ENCODE results near the gene RALGAPA2. TPM values are rescaled to one million over a fixed set of nuclear protein-coding genes. Genes with fewer than 3 reads are reported as not detected.

The RALGAPA2 gene
- total and polyA plus RNA-seq, 2 donors (not counting 1 experiment from before 2014, with no cell fraction given): 1.2 to 7.6 TPM

GRCh38 chr20:20548527-20549266 lies 163.7 kb downstream of the RALGAPA2 start:
- no peaks in the 10 kb centered on the region for H3K79me2 ChIP-seq (ENCODE audit: control insufficient read depth, insufficient read depth, low read length)
- H3K4me2 ChIP-seq (ENCODE audit: extremely low read depth, insufficient read depth, low read length): no peak overlapping the region
- no peak for DNase-seq (ENCODE audit: low read depth in 2 of 2)
- H3K9me3 ChIP-seq (ENCODE audit: control insufficient read depth, insufficient read depth, low read depth, low read length): no peaks in the 10 kb centered on the region
- TF ChIP-seq CTCF (conservative IDR thresholded peaks at IDR 0.05 in 1 of 2, IDR thresholded peaks at IDR 0.05 in 1 of 2; ENCODE audit: low read depth in 1 of 2, low read length in 2 of 2): no peak
- no peak for TF ChIP-seq EZH2 (IDR thresholded peaks at IDR 0.05; ENCODE audit: low read length, missing control alignments)
- no peak overlapping the region for H3K27ac ChIP-seq (ENCODE audit: insufficient read depth, low read length)
- no peak overlapping the region for H3K4me3 ChIP-seq (replicated peaks in 1 of 4; ENCODE audit: control extremely low read depth in 1 of 4, insufficient read depth in 1 of 4, low read depth in 3 of 4, low read length in 4 of 4)
- no peaks in the 10 kb centered on the region for H3K27me3 ChIP-seq (ENCODE audit: control insufficient read depth, insufficient read depth, low read length)
- no peaks in the 10 kb centered on the region for H4K20me1 ChIP-seq (ENCODE audit: control insufficient read depth, extremely low read depth, insufficient read depth, low read length)
- no peak overlapping the region for H3K9ac ChIP-seq (ENCODE audit: insufficient read depth, low read length)
- H3K36me3 ChIP-seq (ENCODE audit: control insufficient read depth, insufficient read depth, low read length): no peaks in the 10 kb centered on the region
- no peaks in the 10 kb centered on the region for H3K4me1 ChIP-seq (ENCODE audit: control insufficient read depth, extremely low read depth, insufficient read depth, low read length)
- H2AFZ ChIP-seq (ENCODE audit: low read length): no peak overlapping the region

- no peak overlapping the region for H3K4me2 ChIP-seq (ENCODE audit: extremely low read depth, insufficient read depth, low read length)
- no peak overlapping the region for H3K27ac ChIP-seq (ENCODE audit: insufficient read depth, low read length)
- H3K9me3 ChIP-seq (ENCODE audit: control insufficient read depth, insufficient read depth, low read depth, low read length): no peaks in the 10 kb centered on the region
- H3K36me3 ChIP-seq (ENCODE audit: control insufficient read depth, insufficient read depth, low read length): no peaks in the 10 kb centered on the region
- H2AFZ ChIP-seq (ENCODE audit: low read length): no peak overlapping the region
- H3K4me3 ChIP-seq (replicated peaks in 1 of 4; ENCODE audit: control extremely low read depth in 1 of 4, insufficient read depth in 1 of 4, low read depth in 3 of 4, low read length in 4 of 4): no peak overlapping the region
- no peaks in the 10 kb centered on the region for H3K4me1 ChIP-seq (ENCODE audit: control insufficient read depth, extremely low read depth, insufficient read depth, low read length)
- H3K79me2 ChIP-seq (ENCODE audit: control insufficient read depth, insufficient read depth, low read length): no peaks in the 10 kb centered on the region
- TF ChIP-seq CTCF (conservative IDR thresholded peaks at IDR 0.05 in 1 of 2, IDR thresholded peaks at IDR 0.05 in 1 of 2; ENCODE audit: low read depth in 1 of 2, low read length in 2 of 2) (no peak), EZH2 (IDR thresholded peaks at IDR 0.05; ENCODE audit: low read length, missing control alignments) (no peak)
- H3K9ac ChIP-seq (ENCODE audit: insufficient read depth, low read length): no peak overlapping the region
- H3K27me3 ChIP-seq (ENCODE audit: control insufficient read depth, insufficient read depth, low read length): no peaks in the 10 kb centered on the region
- no peaks in the 10 kb centered on the region for H4K20me1 ChIP-seq (ENCODE audit: control insufficient read depth, extremely low read depth, insufficient read depth, low read length)
- DNase-seq (ENCODE audit: low read depth in 2 of 2): no peak
Observed at GRCh38 chr20:20547876-20548266, 164.6 kb downstream of the RALGAPA2 start.

GRCh38 chr20:20547221-20547875 lies 165.1 kb downstream of the RALGAPA2 start:
- Histone ChIP-seq H3K4me2 (ENCODE audit: extremely low read depth, insufficient read depth, low read length) (no peak overlapping the region), H3K4me3 (replicated peaks in 1 of 4; ENCODE audit: control extremely low read depth in 1 of 4, insufficient read depth in 1 of 4, low read depth in 3 of 4, low read length in 4 of 4) (no peak overlapping the region), H4K20me1 (ENCODE audit: control insufficient read depth, extremely low read depth, insufficient read depth, low read length) (no peaks in the 10 kb centered on the region), H3K27ac (ENCODE audit: insufficient read depth, low read length) (no peak overlapping the region), H3K27me3 (ENCODE audit: control insufficient read depth, insufficient read depth, low read length) (no peaks in the 10 kb centered on the region), H3K9ac (ENCODE audit: insufficient read depth, low read length) (no peak overlapping the region), H3K79me2 (ENCODE audit: control insufficient read depth, insufficient read depth, low read length) (no peaks in the 10 kb centered on the region), H3K36me3 (ENCODE audit: control insufficient read depth, insufficient read depth, low read length) (no peaks in the 10 kb centered on the region), H2AFZ (ENCODE audit: low read length) (no peak overlapping the region), H3K9me3 (ENCODE audit: control insufficient read depth, insufficient read depth, low read depth, low read length) (no peaks in the 10 kb centered on the region), H3K4me1 (ENCODE audit: control insufficient read depth, extremely low read depth, insufficient read depth, low read length) (no peaks in the 10 kb centered on the region)
- TF ChIP-seq CTCF (conservative IDR thresholded peaks at IDR 0.05 in 1 of 2, IDR thresholded peaks at IDR 0.05 in 1 of 2; ENCODE audit: low read depth in 1 of 2, low read length in 2 of 2): no peak
- TF ChIP-seq EZH2 (IDR thresholded peaks at IDR 0.05; ENCODE audit: low read length, missing control alignments): no peak
- DNase-seq (ENCODE audit: low read depth in 2 of 2): peak; percentile 73 to 90
